GM21526 (cell line): Measurements from ENCODE around the gene MROH2A.

Experiments used
- ATAC-seq: cut with Tn5 transposase; IDR thresholded peaks from one replicate; pipeline ENCODE4 v1.9.1; 2021; ENCODE audit warnings: moderate library complexity; ENCODE audit not compliant: unreplicated experiment, low FRiP score

Gene MROH2A

GRCh38 chr2:233831861-233832260 lies 53.7 kb downstream of the MROH2A start:
- ATAC-seq, result no peak

GRCh38 chr2:233832414-233832813 lies 54.3 kb downstream of the MROH2A start:
- no peak for ATAC-seq

- no peak for ATAC-seq
These were observed 54.8 kb downstream of the MROH2A start for GRCh38 chr2:233832869-233833311.

- ATAC-seq, result no peak
These were observed 55.2 kb downstream of the MROH2A start for GRCh38 chr2:233833345-233833744.

- ATAC-seq, result no peak
These were observed 57.4 kb downstream of the MROH2A start for GRCh38 chr2:233835230-233836186.

GRCh38 chr2:233836359-233836758 lies 58.2 kb downstream of the MROH2A start:
- no peak for ATAC-seq

GRCh38 chr2:233837694-233838229 lies 59.6 kb downstream of the MROH2A start:
- no peak for ATAC-seq

- ATAC-seq, result no peak
These were observed 60.1 kb downstream of the MROH2A start for GRCh38 chr2:233838251-233838650.

- no peak for ATAC-seq
These were observed 60.8 kb downstream of the MROH2A start for GRCh38 chr2:233838726-233839446.

GRCh38 chr2:233839447-233839820 lies 61.3 kb downstream of the MROH2A start:
- ATAC-seq, result no peak

GRCh38 chr2:233840520-233840919 lies 62.4 kb downstream of the MROH2A start:
- ATAC-seq, result no peak

- ATAC-seq, result no peak
These were observed 63.1 kb downstream of the MROH2A start for GRCh38 chr2:233841183-233841582.

- no peak for ATAC-seq
These were observed 66.1 kb downstream of the MROH2A start for GRCh38 chr2:233844064-233844807.

GRCh38 chr2:233844836-233845235 lies 66.7 kb downstream of the MROH2A start:
- no peak for ATAC-seq

- ATAC-seq, result no peak
These were observed 67.4 kb downstream of the MROH2A start for GRCh38 chr2:233845301-233846060.

- ATAC-seq, result no peak
These were observed 68.5 kb downstream of the MROH2A start for GRCh38 chr2:233846387-233847247.

GRCh38 chr2:233847248-233847898 lies 69.2 kb downstream of the MROH2A start:
- no peak for ATAC-seq

- ATAC-seq, result no peak
These were observed 70.1 kb downstream of the MROH2A start for GRCh38 chr2:233848276-233848675.
